ENCODE data around the gene KRTAP9-6.

KRTAP9-6 gene

DNA sequence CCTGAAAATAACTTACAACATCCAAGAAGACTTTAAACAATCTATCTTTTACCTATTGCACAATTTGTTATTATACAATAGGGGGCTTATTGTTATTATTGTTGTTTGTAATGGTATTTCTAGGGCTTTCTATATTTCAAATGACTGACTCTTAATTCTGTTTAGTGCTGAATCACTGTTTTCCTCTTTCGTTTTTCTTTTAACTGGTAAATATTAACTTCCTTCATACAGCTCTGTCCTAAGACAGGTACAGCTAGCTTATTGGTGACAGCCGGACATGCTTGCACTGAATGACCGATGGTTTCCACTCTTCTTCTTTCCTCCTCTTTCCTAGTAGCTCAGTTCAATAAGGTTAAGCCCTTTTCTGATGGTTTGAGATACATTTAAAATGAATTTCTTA is 21.9 kb downstream of the KRTAP9-6 start:
- TF ChIP-seq, protein P1, sequence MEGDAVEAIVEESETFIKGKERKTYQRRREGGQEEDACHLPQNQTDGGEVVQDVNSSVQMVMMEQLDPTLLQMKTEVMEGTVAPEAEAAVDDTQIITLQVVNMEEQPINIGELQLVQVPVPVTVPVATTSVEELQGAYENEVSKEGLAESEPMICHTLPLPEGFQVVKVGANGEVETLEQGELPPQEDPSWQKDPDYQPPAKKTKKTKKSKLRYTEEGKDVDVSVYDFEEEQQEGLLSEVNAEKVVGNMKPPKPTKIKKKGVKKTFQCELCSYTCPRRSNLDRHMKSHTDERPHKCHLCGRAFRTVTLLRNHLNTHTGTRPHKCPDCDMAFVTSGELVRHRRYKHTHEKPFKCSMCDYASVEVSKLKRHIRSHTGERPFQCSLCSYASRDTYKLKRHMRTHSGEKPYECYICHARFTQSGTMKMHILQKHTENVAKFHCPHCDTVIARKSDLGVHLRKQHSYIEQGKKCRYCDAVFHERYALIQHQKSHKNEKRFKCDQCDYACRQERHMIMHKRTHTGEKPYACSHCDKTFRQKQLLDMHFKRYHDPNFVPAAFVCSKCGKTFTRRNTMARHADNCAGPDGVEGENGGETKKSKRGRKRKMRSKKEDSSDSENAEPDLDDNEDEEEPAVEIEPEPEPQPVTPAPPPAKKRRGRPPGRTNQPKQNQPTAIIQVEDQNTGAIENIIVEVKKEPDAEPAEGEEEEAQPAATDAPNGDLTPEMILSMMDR (IDR thresholded peaks at IDR 0.05; ENCODE audit: low read length, missing control alignments) = no peak
- DNase-seq (ENCODE audit: low read depth) = no peak
- H3K4me3 ChIP-seq (replicated peaks; ENCODE audit: low read depth, low read length) = no peak overlapping the region

DNA sequence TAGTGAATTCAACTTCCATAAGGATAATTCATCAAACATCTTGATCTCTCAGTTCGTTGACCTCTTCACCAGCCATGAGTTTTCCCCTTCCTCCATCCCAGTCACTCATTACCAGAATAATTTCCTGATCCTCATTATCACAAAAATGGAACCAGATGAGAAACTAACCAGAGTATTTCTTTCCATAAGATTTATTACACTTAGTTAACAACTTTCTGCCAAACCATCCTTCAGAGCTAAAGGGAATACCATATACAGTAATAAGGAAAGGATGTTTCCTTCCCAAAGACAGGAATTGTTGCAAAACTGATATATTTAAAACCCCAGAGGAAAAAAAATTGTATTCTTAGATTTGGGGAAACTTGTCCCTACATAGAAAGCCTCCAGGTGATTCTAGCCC is 28.8 kb downstream of the KRTAP9-6 start:
- no peak for DNase-seq (ENCODE audit: low read depth)
- TF ChIP-seq, protein P1 (IDR thresholded peaks at IDR 0.05; ENCODE audit: low read length, missing control alignments) = no peak
- no peak overlapping the region for H3K4me3 ChIP-seq (replicated peaks; ENCODE audit: low read depth, low read length)

GRCh38 chr17:41296846-41297245 is 31.7 kb downstream of the KRTAP9-6 start:
- DNase-seq (ENCODE audit: low read depth) = no peak
- TF ChIP-seq, protein P1 (IDR thresholded peaks at IDR 0.05; ENCODE audit: low read length, missing control alignments) = no peak
- H3K4me3 ChIP-seq (replicated peaks; ENCODE audit: low read depth, low read length) = no peak overlapping the region

DNA sequence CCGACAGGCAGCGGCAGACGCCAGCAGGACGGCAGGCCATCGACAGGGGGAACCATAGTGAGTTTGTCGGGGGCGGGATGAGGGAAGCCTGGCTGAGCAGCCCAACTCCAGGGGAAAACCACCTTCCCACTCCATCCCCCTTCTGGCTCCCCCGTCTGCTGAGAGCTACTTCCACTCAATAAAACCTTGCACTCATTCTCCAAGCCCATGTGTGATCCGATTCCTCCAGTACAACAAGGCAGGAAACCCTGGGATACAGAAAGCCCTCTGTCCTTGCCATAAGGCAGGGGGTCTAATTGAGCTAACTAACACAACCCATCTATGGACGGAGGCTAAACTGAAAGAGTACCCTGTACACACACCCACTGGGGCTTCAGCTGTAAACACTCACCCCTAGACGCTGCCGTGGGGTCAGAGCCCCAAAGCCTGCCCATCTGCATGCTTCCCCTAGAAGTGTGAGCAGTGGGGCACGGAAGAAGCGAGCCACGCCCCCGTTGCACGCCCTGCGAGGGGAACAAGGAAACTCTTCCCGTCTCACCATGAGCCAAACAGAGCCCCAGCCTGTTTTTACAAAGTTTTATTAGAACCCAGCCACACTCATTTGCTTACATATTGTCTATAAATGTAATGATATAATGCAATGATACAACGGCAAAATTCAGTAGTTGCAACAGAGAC is 33.4 kb downstream of the KRTAP9-6 start:
- no peak overlapping the region for H3K4me3 ChIP-seq (replicated peaks; ENCODE audit: low read depth, low read length)
- DNase-seq (ENCODE audit: low read depth) = no peak
- TF ChIP-seq, protein P1 (IDR thresholded peaks at IDR 0.05; ENCODE audit: low read length, missing control alignments) = no peak

DNA sequence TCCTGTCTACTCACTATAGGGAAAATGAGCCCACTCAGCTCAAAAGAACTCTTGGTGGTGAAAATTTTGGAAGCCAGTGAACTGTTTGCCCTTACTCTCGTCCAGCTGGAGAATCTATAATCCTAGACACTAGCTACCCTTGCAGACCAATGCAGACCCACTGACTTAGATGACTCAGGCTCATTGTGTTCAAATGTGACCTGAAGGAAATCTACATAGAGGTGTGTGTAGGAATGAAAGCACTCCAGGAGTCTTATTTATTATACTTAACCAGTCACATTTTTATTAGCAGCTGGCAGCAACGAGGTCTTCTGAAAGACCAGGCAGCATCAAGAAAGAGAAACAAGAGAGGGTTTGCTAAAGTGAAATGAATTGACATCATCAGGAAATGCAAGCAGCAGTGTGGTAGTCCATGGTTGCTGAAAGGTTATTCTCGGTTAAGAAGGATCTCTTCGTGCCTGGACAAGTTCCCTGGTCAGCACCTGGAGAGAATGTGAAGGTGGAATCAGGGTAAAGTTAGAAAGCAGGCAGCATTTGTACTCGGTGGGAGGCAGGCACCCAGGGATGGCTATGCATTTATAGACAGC is 36.1 kb downstream of the KRTAP9-6 start:
- DNase-seq (ENCODE audit: low read depth) = no peak
- TF ChIP-seq, protein P1 (IDR thresholded peaks at IDR 0.05; ENCODE audit: low read length, missing control alignments) = no peak
- no peak overlapping the region for H3K4me3 ChIP-seq (replicated peaks; ENCODE audit: low read depth, low read length)

GRCh38 chr17:41301916-41302901 is 37.0 kb downstream of the KRTAP9-6 start, which contains the start of gene KRTAP29-1:
Gene KRTAP29-1 (minus strand): TSS chr17:41302851. CDS start chr17:41302851, 0 bp downstream.
- DNase-seq (ENCODE audit: low read depth) = no peak
- TF ChIP-seq, protein P1 (IDR thresholded peaks at IDR 0.05; ENCODE audit: low read length, missing control alignments) = no peak
- no peak within 1 kb of the TSS for H3K4me3 ChIP-seq (replicated peaks; ENCODE audit: low read depth, low read length)
